Measurements from ENCODE around the gene IQCE. TPM values are rescaled to one million over a fixed set of nuclear protein-coding genes. Genes with fewer than 3 reads are reported as not detected.

Gene IQCE
- polyA plus RNA-seq, 5 donors, result 16.8 to 21.0 (median 17.0) TPM

DNA sequence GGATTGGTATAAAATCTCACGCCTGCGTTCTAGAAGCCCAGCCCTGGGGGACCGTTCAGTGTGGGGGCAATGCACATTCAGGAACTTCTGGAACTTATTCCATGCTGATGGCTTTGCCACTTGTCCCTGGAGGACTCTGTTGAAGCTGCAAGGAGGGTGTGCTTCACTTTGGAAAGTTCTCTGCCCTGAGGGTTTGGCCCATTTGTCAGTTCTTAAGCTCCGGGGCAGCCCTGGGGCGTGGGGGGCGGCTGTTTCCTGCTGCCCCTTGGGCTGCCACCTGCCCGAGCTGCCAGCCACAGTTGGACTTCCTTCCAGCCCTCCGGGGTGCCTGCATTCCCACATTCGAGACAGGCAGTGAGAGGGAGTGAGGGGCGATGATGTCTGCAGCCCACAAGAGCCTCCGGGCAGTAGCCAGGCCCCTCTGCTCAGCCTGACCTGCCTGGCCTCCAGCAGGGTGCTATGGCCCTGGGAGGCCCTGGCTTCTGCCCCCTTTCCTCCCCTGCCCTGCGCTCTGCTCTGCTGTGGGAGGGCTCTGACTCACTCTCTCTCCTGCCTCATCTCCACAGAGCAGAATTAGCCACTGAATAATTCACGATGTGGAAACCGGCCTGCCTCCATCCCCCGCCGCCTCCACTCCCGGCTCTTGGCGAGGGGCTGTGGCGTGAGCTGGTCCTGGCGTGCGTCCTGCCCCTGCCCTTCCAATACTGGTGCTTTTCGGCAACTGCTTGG, 74.9 kb downstream of the IQCE start:
- DNase-seq, result no peak

DNA sequence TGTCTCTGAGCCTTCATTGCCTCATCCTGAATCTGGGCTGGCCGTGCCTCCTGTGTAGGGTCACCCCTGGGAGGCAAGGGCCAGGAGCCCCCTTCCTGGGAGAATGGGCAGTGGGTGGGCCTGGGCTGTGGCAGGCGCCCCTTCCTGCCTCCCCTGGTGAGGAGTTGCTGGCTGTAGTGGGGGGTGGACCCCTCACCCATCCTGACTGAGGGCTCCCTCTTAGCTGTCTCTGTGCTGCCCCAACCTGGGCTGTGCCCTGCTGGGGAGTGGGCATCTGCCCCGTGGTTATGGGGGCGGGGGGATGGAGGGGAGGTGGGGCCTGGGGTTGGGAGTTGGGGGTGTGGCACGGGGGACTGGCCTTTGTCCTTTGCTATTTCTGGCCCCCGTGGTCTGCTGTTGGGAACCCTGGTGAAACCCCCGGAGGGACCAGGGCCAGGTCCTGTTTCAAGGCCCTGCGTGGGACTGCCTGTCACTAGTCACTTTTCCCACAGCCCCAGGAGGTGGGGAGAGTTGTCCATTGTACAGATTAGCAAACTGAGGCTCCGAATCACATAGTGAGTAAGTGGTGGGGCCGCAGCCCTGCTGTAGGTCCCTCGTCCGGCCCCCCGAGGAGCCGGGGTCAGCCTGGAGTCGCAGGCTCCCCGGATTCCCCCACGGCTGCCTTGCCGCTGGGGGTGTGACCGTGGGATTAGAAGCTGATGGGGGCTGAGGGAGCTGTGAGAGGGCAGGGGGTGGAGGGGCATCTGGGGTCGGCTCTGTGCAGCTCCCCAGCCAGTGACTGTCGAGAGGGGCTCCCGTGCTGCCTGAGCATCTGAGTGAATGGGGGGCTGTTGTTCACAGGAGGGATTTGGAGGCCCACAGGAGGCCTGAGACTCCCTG, 75.7 kb downstream of the IQCE start:
- no peak for DNase-seq

DNA sequence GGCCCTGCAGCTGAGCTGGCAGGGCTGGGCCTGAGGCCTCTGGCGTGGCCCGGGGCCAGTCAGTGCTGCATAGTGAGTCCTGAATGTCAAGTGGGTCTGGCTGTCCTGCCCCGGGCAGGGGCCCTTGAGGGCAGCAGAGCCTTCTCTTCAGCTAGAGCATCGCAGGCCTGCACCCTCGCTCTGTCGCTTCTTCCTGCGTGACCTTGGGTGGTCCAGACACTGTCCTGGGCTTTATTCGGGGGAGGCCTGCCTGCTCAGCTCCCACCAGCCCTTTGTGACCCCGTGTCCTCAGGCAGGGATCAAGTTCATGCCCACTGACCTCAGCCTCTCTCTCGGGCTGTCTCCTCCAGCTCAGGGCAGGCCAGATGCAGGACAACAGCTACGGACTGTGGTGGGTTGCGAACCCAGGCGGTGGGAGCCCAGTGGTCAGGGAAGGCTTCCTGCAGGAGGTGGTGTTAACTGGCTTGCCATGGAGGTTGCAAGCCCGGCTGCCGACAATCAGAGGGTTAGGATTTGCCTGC, 76.4 kb downstream of the IQCE start:
- DNase-seq, result no peak

DNA sequence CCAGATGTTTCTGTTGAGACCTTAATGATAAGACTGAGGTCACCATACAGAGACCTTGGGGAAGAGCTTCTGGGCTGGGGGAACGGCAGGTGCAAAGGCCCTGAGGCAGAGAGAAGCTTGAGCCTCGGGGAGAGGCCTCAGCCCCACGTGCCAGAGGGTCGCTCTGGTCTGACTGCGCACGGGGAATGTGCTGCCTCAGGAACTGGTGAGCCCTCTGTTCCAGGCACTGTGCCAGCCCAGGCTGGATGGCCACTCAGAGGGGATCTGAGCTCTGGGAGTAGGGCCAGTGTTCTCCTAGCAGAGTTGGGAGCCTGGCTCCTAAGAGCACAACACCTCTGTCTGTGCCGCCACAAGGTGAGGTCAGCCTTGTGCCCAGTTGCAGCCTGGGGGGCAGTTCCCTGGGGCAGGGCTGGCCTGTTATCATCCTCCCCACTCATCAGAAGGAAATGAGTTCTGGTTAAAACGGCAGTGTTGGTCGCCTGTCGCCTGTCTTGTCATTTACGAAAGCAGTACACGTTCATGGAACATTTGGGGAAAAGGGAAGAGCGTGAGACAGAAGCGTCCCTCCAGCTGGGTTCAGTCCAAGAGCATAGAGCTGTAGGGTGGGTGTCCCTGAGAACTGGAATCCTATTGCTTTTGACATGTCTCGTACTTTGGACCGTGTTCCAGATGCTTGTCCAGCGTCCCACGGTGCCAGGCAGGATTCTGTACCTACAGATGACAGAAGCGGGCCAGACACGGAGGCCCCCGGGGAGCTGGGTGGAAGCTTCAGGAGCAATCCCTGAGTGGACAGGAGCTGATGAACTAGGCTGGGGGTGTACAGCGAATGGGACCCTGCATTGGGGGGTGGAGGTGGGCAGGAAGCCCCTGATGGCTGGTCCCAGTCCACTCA, 77.3 kb downstream of the IQCE start:
- peak in 1 of 2 donors; percentile 71 for DNase-seq

DNA sequence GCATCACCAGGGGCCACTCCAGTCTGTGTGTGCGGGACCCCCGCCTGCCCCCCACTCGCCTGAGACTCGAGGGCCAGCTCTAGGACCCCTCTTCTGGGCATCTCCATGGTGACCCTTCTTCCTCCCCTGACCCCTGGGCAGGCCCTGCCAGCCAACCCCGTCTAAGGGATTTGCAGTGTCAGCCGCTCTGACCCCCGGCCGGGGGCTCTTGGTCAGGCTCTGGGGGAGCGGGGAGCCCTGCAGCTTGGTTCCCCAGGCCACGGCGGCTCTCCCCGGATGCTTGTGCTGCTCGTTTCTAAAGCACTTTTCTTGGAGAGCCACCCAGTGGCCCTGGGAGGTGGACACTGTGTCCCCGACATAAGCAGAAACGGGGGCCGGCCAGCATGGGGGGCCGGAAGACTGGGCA, 78.3 kb downstream of the IQCE start:
- no peak for DNase-seq

DNA sequence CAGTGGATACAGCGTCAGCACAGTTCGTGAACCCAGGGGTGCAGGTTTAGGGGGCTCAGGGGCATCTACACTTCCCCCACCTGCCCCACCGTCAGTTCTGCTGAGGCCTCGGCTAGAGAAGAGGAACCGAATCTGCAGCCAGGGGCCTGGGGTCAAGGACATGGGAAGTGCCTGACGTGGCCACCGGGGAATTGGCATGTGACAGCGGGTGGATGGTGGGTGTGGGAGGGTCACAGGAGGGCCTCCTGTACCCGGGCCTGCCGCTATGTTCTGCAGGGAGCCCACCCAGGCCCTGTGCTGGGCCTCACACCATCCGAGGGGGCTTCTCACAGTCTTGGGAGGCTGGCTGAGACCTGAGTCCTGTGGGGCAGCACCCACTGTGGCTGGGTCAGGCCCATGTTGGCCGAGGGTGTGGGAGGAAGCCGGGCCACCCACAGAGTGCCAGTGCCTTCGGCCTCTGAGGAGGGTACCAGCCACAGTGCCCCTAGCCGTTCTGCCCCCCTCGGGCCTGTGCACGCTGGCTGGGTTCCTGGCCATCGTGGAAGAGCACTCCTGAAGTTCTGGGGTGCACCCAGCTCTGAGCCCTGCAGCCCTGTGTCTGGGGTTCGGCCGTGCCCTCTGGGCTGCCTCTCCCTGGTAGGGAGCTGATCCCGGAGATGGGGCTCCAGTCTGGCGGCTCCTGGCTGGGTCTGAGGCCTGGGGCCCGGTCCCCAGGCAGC, 78.9 kb downstream of the IQCE start:
- no peak for DNase-seq

DNA sequence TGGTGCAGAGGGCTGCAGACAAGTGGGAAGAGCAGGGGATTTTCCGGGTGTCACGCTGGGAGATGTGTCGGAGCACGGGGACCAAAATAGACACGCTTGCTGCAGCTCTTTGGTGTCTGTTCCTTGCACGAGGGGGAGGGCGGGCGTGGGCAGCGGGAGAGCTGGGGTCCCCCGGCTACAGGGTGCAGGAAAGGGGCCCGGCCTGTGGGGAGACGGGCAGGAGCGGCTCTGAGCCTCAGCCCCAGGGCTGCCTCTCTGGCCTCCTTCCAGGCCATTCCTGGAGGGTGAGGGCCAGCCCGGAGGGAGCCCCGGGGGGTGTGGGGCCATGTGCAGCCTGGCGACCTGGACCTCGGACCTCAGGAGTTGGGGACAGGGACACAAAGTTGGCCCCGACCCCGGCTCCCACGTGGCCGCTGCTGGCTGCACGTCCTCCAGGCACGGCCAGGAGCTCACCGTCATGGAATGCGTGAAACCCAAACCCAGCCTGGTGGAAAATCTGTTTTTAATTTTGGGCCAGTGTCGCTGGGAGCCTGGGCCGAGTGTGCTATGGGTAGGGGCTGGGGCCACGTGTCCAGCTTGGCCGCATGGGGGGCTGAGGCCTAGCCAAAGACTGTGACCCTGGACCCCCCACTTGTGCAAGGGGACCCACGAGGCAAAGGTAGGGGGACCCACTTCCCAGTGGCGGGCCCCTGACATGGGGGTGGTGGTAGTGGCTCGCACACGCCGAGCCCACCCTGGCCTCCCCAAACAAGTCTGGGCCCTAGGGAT, 79.6 kb downstream of the IQCE start:
- DNase-seq, result no peak

DNA sequence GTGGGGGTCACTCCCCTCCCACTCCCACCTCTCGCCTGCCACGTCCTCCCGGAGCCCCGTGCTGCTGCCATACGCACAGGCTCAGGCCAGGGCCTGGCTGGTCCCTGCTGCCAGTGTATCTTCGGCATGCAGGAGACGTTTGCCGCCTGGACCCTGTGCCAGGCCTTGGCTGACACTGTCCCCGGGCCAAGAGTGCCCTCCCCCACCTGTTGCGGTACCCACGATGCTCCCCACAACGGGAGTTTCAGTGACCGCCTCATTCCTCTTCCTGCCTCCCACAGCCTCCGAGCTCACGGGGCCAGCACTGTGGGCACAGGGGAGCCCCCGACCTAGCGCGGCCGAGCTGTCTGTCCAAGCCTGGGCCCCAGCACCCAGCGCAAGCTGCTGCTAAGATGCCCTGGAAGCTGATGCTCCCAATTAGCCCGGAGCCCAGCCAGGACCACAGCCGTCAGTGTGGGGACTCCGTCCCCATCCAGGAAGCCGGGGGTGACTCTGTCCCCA, 80.5 kb downstream of the IQCE start:
- no peak for DNase-seq

DNA sequence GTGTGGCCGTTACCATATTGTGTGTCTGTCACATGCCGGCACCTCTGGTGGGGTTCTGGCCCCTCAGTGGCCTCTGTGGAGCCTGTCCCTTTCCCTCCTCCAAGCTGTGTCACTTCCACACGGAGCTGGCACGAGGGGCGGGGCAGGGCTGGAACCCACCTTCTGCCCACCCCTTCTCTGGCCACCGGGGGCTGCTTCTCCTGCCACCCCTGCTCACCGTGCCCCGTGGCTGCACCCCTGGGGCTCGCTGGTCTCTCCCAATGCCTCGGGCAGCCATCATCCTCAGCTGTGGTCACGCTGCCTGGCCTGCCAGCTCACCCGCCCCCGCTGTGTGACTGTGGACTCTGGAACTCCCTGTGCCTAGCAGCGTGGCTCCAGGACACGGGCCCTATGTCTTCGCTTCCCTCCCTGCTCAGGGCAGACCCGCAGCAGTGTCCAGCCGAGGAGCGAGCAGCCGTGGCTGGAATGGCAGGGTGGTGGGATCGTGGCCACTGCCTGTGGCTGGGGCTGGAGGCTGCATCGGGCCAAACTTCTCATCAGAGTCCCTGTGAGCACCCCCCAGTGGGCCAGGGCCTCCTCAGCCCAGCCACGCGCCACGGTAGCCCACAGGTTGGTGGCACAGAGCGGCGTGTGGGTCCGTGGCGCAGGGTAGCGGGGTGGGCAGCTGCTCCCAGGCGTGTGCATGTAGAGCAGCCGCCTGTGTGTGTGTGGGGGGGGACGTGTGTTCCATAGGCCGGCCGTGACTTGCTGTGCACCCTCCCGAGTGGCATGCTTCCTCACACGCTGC, 81.1 kb downstream of the IQCE start:
- DNase-seq, result no peak

DNA sequence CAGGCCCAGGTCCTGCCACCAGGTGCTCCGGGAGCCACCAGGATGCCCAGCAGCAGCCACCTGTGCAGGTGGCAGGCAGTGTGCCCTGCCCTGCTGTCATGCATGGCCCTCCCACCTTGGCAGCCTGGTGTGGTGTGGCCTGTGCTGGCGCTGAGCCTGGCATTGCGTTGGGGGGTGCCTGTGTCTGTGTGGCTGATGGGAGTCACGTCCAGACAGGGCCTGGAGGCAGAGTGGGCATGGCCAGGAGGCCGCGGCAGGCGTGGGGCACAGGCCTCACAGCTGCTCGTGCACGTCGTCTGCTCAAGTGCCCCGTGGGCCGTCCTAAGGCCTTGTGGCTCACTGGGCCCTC, 81.7 kb downstream of the IQCE start:
- DNase-seq, result no peak

DNA sequence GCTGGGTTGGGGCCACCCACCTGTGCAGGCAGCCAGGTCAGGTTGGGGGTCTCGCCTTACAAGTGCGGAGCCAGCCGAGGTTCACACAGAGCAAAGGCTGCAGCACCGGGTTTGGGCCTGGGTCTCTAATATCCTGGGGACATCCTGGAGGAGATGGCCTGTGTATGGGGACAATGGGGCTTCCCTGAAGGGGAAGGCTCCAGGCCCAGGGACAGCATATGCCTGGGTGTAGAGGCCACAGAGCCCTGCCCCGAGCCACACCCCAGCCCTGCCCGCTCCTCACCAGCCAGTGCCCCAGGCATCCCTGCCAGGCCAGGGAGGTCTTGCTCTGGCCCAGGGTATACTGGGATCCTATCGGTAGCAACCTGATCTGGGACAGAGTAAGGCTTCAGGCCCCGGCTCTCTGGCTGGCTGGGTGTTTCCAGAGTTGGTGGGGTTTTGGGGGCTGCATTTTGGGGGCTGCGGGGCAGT, 82.1 kb downstream of the IQCE start:
- DNase-seq, result no peak

DNA sequence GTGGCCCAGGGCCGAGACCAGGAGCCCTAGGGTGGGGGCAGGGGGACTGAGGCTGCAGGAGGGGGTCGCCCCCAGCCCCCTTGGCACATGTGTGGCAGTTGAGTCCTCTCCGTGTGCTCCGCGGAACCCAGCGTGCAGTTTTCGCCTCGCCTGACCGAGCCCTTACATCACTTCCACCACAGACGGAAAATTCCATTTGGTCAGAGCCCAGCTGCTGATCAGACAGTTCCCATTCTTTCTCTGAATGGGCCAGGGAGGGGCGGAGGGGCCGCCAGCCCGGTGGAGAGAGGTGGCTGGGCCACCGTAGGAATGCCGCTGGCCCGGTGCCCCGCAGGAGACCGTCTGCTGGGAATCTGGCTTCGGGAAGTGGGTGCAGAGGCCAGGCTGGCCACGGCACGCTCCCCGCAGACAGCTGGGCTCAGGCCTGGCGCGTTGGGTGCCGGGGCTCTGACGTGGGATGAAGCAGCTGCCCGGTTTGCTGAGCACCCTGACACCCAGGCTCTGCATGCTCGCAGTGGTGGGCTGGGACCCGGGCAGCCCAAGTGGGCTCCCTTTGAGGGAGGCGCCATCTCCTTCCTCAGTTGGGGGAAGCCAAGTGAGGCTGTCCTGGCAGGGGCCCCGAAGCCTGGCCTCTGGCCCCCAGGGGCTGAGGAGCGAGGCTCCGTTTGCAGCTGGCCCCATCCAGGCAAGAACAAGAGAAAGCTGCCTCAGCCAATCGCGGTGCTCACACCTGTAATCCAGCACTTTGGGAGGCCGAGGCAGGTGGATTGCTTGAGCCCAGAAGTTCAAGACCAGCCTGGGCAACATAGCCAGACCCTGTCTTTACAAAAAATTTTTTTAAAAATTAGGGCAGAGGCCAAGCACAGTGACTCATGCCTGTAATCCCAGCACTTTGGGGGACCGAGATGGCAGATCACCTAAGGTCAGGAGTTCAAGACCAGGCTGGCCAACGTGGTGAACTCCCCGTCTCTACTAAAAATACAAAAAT, 82.9 kb downstream of the IQCE start:
- DNase-seq, result peak; percentile 88 to 91

DNA sequence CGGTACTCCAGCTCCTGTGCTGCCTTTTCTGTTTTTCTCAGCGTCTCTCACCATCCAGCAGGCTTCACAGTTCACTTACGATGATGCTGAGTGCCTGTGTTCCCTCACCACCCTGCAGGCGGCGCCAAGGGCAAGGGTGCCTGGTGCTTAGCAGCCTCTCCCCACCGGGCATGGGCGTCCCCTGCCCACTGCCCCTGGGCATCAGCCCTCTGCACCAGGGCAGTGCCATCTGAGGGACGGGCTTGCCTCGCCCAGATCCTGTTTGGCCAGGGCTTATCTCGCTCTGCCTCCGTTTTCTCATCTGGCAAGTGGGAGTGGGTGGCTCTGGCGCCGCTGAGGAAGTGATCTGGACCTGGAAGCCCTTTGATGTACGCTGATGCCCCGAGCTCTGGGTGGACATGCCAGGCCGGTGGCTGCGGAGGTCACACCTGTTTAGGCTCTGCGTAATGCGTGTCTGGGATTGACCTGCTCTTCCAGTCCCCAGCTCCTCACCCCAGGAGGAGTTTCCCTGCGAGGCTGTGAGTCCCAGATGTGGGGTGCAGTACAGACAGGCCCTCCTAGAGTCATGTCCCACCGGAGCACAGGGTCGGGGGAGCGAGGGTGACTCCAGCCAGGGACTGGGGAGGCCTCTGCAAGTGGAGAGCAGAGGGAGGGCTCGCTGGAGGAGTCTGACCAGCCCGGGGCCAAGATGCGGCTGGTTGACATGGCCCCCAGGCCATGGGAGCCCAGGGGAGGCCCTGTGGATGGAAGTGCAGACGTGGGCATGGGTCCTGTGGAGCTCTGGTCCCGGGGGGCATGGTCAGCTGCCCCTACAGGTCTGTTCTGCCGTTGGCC, 84.8 kb downstream of the IQCE start:
- no peak for DNase-seq

DNA sequence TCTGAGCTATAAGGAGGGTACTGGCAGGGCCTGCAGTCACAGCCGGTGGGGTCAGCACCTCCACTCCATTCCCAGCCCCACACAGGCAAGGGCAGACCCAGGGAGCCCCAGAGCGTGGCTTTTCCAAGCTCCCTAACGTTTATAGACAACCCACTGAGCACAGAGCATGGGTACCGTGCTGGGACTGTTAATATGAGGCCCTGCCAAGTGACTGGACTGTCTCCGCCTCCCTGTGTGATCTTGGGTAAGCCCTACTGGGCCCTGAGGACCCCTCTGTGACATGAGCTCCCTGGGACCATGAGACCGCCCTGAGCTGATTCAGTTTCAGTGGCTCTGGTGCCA, 85.4 kb downstream of the IQCE start:
- no peak for DNase-seq

DNA sequence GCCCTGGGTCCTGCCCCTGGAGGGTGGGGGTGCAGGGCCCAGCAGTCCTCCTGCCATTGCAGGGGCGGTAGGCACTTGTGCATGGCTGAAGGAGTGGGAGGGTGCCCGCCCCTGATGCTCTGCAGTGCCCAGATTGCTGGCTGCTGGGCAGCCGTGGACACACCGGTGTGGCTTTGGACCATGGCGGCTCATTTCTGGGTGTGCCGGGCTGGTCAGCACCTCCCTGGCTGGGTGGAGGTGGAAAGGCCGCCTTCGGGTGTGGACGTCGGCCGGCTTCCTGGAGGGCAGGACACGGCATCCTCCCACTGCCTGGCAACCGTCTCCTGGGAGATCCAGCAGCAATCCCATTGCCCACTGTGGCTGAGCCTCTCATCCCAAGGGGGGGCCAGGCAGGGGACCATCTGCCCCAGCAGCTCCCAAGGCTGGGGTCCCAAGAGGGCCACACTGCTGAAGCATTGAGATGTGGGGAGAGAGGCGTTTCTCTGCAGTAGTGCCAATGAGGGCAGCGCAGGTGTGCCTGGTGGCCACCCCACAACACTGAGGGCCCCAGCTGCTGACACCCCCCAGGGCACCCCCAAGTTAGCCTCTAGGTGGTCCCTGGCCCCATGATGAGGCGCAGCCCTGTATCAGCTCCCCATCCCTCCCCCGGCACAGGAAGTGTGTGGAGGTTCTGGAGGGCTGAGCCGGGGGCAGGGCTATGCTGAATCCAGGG, 85.9 kb downstream of the IQCE start:
- no peak for DNase-seq

DNA sequence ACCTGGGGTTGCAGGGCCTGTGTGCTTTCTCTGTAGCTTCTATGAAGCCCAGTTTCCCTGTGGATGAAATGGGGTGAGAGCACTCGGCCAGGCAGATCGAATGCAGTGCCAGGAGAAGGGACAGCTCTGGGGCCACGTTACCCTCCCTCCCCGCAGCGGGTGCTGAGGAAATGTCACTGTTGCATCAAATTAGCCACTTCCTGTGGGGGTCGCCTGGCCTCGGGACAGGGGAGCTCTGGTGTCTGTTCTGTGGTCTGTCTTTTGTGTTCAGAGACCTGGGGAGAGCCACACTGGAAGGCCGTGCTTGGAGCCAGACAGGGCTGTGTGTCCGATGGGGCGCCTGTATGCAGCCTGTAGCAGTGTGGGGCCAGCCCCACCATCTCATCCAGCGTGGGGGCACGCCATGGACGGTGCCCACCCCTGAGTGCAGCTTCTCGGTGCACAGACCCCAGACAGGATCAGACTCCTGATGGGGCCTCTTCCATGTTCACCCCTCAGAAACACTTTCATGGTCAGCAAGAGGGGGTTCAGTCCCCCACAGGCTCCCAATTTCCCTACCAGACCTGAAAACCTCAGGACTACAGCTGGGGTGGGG, 86.6 kb downstream of the IQCE start:
- DNase-seq, result no peak
